GM23338 (cell line): ENCODE results near the gene SLC4A2. TPM values are rescaled to one million over a fixed set of nuclear protein-coding genes. Genes with fewer than 3 reads are reported as not detected.

Source experiments
- ATAC-seq: fragments of 200-7000 bp; cut with Tn5 transposase; 3 replicates; pipeline ENCODE4 v1.9.1; 2020
- DNase-seq: peaks from one replicate; pipeline ENCODE4 v3.0.0-alpha.2; 2015; ENCODE audit warnings: low spot score
- H2AFZ ChIP-seq: fragments of 200-600 bp; sonication (generic); 2 replicates; pipeline ENCODE4 v1.8.0; 2016; ENCODE audit warnings: antibody characterized with exemption, mild to moderate bottlenecking, moderate library complexity
- H3F3A ChIP-seq: fragments of 200-600 bp; sonication (generic); replicated peaks from 2 replicates; pipeline ENCODE4 v1.8.0; 2017; ENCODE audit warnings: antibody characterized with exemption, mixed run types, low read depth
- H3K27ac ChIP-seq: fragments of 200-600 bp; sonication (generic); 2 replicates; pipeline ENCODE4 v1.6.1; 2016; ENCODE audit warnings: low read depth
- H3K27me3 ChIP-seq: fragments of 200-600 bp; sonication (generic); 2 replicates; pipeline ENCODE4 v1.8.0; 2016; ENCODE audit warnings: mild to moderate bottlenecking, mixed run types, moderate library complexity; ENCODE audit not compliant: insufficient read depth
- H3K36me3 ChIP-seq: fragments of 200-600 bp; sonication (generic); 2 replicates; pipeline ENCODE4 v1.8.0; 2016; ENCODE audit warnings: mild to moderate bottlenecking; ENCODE audit not compliant: insufficient read depth
- H3K4me1 ChIP-seq: fragments of 200-600 bp; sonication (generic); 2 replicates; pipeline ENCODE4 v1.8.0; 2016; ENCODE audit warnings: mild to moderate bottlenecking, moderate library complexity; ENCODE audit not compliant: insufficient read depth
- H3K4me2 ChIP-seq: fragments of 200-600 bp; sonication (generic); 2 replicates; pipeline ENCODE4 v1.7.1; 2017; ENCODE audit warnings: mixed run types
- H3K4me3 ChIP-seq: fragments of 200-600 bp; sonication (generic); 2 replicates; pipeline ENCODE4 v1.6.1; 2016; ENCODE audit warnings: mixed run types
- H3K79me2 ChIP-seq: fragments of 200-600 bp; sonication (generic); replicated peaks from 2 replicates; pipeline ENCODE4 v1.8.0; 2017; ENCODE audit warnings: mild to moderate bottlenecking; ENCODE audit not compliant: insufficient read depth
- H3K9me2 ChIP-seq: fragments of 200-600 bp; sonication (generic); 2 replicates; pipeline ENCODE4 v1.8.0; 2017; ENCODE audit not compliant: insufficient read depth
- H4K20me1 ChIP-seq: fragments of 200-600 bp; sonication (generic); replicated peaks from 2 replicates; pipeline ENCODE4 v1.8.0; 2017; ENCODE audit warnings: mild to moderate bottlenecking; ENCODE audit not compliant: insufficient read depth
- H3K27ac Mint-ChIP-seq: 2 replicates; pipeline ENCODE4 v1.8.0; 2020; ENCODE audit warnings: inconsistent platforms, mild to moderate bottlenecking, moderate library complexity, mixed read lengths
- H3K27me3 Mint-ChIP-seq: 3 replicates; pipeline ENCODE4 v1.8.0; 2022; ENCODE audit warnings: low read depth, mild to moderate bottlenecking, moderate library complexity, mixed read lengths, inconsistent platforms; ENCODE audit not compliant: insufficient read depth, poor library complexity
- H3K36me3 Mint-ChIP-seq: 3 replicates; pipeline ENCODE4 v1.8.0; 2021; ENCODE audit warnings: low read depth, mild to moderate bottlenecking, inconsistent platforms, moderate library complexity, mixed read lengths
- H3K4me1 Mint-ChIP-seq: 3 replicates; pipeline ENCODE4 v1.8.0; 2020; ENCODE audit warnings: mild to moderate bottlenecking, inconsistent platforms, mixed read lengths
- H3K4me3 Mint-ChIP-seq: 3 replicates; pipeline ENCODE4 v1.8.0; 2021; ENCODE audit warnings: moderate library complexity, mild to moderate bottlenecking, inconsistent platforms, mixed read lengths
- H3K9me3 Mint-ChIP-seq: 3 replicates; pipeline ENCODE4 v1.8.0; 2020; ENCODE audit warnings: moderate library complexity, mild to moderate bottlenecking, inconsistent platforms, mixed read lengths
- CREB1 ChIP-seq: fragments of 250-450 bp; sonication (Bioruptor Pico); IDR thresholded peaks from 2 replicates; pipeline ENCODE4 v1.5.0; 2020; ENCODE audit warnings: low read depth, mild to moderate bottlenecking, moderate library complexity
- EZH2phosphoT487 ChIP-seq: fragments of 200-600 bp; sonication (generic); IDR thresholded peaks from one replicate; pipeline ENCODE4 v1.8.1; 2018; ENCODE audit warnings: antibody characterized with exemption; ENCODE audit not compliant: unreplicated experiment
- JUNB ChIP-seq: IDR thresholded peaks from one replicate; pipeline ENCODE4 v1.6.1; 2016; ENCODE audit warnings: antibody characterized with exemption; ENCODE audit not compliant: unreplicated experiment
- ZNF114 ChIP-seq: fragments of 250-450 bp; sonication (Bioruptor Pico); IDR thresholded peaks from 2 replicates; pipeline ENCODE4 v1.5.0; 2020; ENCODE audit warnings: mild to moderate bottlenecking, moderate library complexity
- ZNF462 ChIP-seq: fragments of 250-450 bp; sonication (Bioruptor Pico); IDR thresholded peaks from 2 replicates; pipeline ENCODE4 v1.5.0; 2020; ENCODE audit warnings: mild to moderate bottlenecking, moderate library complexity
- polyA plus RNA-seq: library from polyadenylated mRNA; unstranded; fragments of >200 nt; fragmentation: Nextera tagmentation; extraction: Ambion mirVana; gene quantifications from 2 replicates; pipeline ENCODE4 v1.2.1, GENCODE V29; 2016
- total RNA-seq: library from RNA; depleted of rRNA; stranded (reverse); fragments of >200 nt; shearing (Covaris generic); gene quantifications from 2 replicates; pipeline ENCODE4 v1.2.3, GENCODE V29; 2014

SLC4A2 gene
- total and polyA plus RNA-seq, 2 experiments from 2014 or later = 64.8 to 106 TPM

GRCh38 chr7:151070574-151070960 is 11.2 kb downstream of the SLC4A2 start:
- H3K36me3 ChIP-seq = peaks cover 12% of the 10 kb centered on the region

More at GRCh38 chr7:151070574-151070960, 11.2 kb downstream of the SLC4A2 start:
- TF ChIP-seq CREB1 (CRISPR knock-in tag) (no peak), ZNF462 (CRISPR knock-in tag) (no peak), ZNF114 (no peak), EZH2phosphoT487 (no peak), JUNB (no peak)
- Mint-ChIP-seq H3K36me3 (peaks cover 64% of the 10 kb centered on the region), H3K27me3 (peaks cover 27% of the 10 kb centered on the region), H3K4me3 (no peak overlapping the region), H3K27ac (no peak overlapping the region), H3K4me1 (peaks cover 14% of the 10 kb centered on the region), H3K9me3 (no peaks in the 10 kb centered on the region)
- H4K20me1 ChIP-seq = no peaks in the 10 kb centered on the region; the same call in 1 of the 2 replicates
- peaks cover 9% of the 10 kb centered on the region for H3K4me1 ChIP-seq
- DNase-seq (no peak), ATAC-seq (no peak)
- no peak overlapping the region for H3K4me2 ChIP-seq
- H3K9me2 ChIP-seq = no peaks in the 10 kb centered on the region
- no peak overlapping the region for H2AFZ ChIP-seq
- H3K27me3 ChIP-seq = no peaks in the 10 kb centered on the region
- H3K79me2 ChIP-seq = no peaks in the 10 kb centered on the region
- 0 out of 2 replicates have a peak, but pooled peaks cover 5% of the 10 kb centered on the region for H3F3A ChIP-seq
- no peak overlapping the region for H3K27ac ChIP-seq
- no peak overlapping the region for H3K4me3 ChIP-seq
